NCI-H446 (cell line): ENCODE results near the gene SPINK1.
A peak's percentile ranks its signal among the peaks of the same experiment; 100 is the strongest.
"Not testable (repeated sequence)": the region's sequence is repeated elsewhere in the genome, so short reads cannot be mapped to it uniquely, and the experiment has no call there.

Experiments used
- DNase-seq, 2 experiments: peaks; one replicate each; lab custom pipeline; 2025; lab: John Stamatoyannopoulos, UW

The SPINK1 gene, protein sequence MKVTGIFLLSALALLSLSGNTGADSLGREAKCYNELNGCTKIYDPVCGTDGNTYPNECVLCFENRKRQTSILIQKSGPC

DNA sequence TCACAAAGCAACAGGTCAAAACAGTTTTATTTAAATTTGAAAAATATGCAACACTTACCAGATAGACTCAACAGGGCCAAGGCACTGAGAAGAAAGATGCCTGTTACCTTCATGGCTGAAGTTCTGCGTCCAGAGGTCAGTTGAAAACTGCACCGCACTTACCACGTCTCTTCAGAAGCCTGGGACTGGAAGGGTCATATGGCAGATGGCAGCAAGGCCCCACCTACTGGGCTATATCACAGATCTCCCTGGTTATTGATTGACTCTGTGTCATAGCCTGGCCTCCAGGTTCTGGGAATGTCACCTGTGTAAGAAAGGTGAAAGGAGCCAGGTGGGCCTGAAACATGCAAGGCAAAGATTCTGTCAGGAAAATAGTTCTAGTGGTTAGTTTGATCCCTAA lies at the start of gene SPINK1:
Gene SPINK1, minus strand, starts transcription at position 207 of the 400 bp plus-strand sequence. Its CDS starts 94 bp downstream, at position 113.
- DNase-seq: no peak

DNA sequence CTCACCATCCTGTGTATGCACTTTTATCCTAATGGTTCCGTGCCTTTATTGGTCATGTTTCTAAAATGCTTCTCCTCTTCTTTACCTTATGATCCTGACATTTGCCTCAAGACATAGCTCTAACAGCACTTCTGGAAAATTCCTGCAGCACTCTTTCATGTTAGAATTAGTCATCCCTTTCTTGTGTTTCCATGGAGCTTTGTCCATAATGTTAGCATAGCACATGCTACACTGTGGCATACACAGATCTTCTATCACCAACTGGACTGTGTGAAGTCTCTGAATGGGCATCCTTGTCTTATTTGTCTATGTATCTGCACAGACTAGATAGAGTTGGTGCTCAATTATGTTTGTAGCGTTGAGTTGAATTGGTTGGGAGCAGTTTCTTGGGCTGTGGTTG lies 49.0 kb upstream of the SPINK1 start:
- no peak for DNase-seq

DNA sequence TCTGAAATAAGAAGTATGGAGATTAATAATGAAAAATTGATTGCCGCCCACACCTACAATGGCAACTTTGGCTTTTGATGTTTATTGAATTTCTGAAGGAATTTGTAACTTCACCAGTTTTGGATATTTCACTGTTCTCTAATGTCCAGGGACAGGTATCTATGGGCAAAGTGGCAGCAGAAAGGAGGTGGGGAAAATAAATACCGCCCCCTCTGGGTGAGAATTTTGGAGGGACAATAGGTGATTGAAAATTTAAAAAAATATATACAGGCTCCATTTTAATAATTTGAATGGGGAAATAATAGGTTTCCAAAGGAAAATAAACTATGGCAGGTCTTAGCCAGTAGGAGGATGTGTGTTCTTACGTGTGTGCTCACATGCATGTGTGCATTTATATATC lies 48.3 kb upstream of the SPINK1 start:
- DNase-seq: no peak

DNA sequence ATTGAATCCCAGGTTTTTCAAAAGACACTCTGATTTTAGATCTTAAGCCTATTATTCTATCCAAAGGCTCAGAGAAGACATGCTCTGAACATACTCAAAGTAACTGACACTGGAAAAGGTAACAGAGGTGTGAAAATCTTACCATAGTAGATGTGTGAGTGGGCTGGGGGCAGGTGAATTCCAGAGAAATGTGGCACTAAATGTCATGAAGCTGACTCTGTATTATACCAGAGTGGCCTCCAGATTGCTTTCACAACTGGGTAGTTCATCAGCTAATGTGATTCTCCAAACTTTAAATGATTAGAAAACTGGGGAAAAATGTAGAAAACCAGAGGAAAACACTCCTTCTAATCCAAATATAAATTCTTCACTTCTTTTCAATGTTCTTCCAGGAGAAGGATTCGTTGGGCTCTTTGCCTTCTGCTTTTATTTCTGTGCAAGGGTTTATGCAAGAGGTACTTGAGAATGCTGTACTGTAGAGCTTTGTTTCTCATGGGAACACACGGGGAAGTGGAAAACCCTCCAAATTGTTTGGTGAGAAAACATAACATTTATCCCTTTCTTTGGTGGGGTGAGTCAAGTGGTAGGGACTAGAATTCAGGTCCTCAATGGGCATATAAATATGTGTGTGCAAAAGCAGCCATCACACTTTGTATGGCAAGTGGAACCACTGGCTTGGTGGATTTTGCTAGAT lies 46.7 kb upstream of the SPINK1 start, which contains the start of gene SCGB3A2:
Gene SCGB3A2, plus strand, starts transcription at position 646 of the 694 bp plus-strand sequence. CDS start 93 bp downstream, outside the sequence.
- no peak for DNase-seq

DNA sequence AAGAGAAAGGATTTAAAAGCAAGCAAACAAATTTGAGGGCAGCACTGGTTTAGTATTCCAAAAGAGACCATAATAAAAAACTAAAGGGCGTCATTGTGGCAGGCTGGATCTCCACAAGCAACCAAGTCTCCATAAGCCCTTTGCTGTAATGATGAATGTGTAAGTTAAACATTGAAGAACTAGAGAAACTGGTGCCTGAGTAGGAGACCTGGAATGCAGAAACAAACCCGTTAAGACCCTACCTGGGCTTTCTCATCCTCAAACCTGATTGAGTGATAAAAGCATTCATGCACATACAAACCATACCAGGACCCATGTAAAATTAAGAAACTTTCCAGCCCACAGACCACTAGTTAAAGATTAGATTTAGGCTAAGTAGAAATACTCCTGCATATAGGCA lies 45.2 kb upstream of the SPINK1 start:
- no peak for DNase-seq

DNA sequence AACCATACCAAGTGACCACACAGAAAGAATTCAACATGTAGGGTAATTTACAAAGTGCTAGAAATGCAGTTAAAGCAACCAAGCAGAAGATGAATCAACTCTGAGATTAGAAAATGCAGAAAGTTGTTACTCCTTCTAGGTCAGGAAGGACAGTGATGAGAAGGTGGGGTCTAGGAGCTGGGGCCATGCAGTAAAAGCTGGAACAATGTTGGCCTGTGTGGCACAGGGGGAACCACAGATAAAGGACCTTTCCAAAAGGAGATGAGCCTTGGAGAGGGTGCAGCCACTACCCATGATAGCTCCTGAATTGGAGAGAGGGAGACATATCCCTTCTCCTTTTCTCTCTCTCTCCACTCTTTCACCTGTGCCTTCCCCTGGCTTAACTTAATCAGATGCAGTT lies 44.7 kb upstream of the SPINK1 start:
- no peak for DNase-seq

DNA sequence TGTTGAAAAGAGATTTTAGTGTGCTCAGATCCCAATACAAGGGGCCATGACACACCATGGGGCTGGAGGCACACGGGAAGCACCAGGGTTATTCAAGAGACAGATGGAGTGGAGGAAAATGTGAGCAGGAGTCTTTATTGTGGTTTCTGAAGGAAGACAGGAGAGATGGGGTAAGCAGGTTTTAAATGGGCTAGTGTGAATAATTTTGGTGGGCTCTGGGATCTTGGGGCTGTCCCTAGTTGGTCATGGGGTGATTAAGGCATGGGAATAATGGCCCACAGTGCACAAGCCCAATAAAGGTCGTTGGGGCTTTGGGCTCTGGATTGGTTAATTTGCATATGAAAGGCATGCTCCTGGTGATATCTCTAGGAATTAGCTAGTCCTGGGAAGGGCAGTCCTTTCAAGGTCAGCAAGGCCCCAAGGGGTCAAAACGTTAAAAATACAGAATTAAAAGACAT lies 43.5 kb upstream of the SPINK1 start:
- no peak for DNase-seq

DNA sequence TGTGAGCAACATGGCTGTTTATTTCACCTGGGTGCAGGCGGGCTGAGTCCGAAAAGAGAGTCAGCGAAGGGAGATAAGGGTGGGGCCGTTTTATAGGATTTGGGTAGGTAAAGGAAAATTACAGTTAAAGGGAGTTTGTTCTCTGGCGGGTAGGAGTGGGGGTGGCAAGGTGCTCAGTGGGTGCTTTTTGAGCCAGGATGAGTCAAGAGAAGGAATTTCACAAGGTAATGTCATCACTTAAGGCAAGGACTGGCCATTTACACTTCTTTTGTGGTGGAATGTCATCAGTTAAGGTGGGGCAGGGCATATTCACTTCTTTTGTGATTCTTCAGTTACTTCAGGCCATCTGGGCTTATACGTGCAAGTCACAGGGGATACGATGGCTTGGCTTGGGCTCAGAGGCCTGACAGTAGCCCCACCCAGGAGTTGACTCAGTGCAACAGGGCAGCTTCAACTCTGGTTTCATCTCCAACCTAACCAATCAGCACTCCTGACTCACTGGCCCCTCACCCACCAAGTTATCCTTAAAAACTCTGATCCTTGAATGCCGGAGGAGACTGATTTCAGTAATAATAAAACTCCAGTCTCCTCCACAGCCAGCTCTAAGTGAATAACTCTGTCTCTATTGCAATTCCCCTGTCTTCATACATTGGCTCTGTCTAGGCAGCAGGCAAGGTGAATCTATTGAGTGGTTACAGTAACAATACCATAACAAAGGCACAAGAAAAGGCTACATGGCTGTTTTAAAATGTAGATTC lies 42.8 kb upstream of the SPINK1 start:
- not testable (repeated sequence) for DNase-seq

DNA sequence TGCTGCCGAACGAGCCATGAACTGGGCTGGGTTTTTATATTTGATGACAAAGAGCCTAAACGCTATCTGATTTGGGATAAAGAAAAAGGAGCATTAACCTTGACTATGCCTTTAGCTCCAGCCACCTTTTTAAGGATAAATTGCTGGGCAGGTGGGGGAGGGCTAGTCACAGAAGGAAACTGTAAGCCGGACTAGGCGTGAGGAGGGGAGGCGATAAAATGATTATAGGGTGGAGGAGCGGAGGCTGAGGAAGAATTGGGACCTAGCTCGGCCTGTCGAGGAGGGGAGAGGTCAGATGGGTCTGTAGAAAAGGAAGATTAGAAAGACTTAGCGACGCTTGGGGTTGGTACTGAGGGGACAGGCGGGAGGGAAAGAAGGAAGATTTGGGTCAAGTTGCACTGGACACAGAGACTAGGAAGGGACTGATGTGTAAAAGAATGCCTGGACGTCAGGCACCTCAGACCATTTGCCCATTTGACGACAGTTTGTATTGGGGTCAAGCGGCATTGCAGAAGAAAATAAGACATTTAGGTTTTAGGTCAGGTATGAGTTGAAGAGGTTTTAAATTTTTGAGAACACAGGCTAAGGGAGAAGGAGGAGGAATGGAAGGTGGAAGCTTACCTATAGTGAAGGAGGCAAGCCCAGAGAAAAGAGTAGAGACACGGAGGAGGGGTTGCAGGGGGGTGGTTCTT lies 41.4 kb upstream of the SPINK1 start:
- DNase-seq: not testable (repeated sequence)

DNA sequence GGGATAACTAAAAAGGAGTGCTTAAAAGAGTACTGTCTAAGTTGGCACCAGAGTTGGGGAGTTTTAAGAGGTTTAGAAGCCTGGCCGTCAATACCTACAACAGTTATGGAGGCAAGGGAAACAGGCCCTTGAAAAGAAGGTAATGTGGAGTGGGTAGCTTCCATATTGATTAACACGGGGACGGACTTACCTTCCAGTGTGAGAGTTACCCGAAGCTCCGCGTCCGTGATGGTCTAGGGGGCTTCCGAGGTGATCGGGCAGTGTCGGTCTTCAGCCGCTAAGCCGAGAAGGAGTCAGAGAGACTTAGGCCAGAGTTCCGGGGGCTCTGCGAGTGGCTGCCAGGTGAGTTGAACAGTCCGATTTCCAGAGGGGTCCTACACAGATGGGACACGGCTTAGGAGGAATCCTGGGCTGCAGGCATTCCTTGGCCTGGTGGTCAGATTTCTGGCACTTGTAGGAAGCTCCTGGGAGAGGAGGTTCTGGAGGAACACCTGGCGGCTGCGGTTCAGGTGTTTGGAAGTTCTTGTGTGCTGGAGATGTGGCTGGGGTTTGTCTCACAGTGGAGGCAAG lies 40.6 kb upstream of the SPINK1 start:
- not testable (repeated sequence) for DNase-seq

DNA sequence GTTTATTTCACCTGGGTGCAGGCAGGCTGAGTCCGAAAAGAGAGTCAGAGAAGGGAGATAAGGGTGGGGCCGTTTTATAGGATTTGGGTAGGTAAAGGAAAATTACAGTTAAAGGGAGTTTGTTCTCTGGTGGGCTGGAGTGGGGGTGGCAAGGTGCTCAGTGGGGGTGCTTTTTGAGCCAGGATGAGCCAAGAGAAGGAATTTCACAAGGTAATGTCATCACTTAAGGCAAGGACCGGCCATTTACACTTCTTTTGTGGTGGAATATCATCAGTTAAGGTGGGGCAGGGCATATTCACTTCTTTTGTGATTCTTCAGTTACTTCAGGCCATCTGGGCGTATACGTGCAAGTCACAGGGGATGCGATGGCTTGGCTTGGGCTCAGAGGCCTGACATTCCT lies 38.4 kb upstream of the SPINK1 start:
- DNase-seq: not testable (repeated sequence)

DNA sequence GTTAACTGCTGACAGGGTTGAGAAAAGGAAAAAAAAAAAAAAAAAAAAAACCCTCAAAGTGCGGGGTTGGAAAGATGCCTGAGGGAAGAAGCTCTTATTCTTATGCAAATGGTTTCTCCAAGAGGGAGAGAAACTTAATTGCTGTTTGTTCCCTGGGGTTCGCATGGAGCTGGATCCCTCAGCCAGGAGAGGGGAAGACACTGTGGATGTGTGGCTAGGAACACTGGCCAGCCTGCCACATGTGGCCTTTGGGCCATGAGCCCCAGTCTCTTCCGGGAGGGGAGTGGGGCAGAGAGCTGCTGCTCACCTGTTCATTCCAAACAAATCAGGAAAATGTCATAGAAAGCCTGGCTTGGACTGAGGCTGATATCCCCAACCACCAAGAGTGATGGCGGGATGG lies 37.6 kb upstream of the SPINK1 start:
- no peak for DNase-seq

DNA sequence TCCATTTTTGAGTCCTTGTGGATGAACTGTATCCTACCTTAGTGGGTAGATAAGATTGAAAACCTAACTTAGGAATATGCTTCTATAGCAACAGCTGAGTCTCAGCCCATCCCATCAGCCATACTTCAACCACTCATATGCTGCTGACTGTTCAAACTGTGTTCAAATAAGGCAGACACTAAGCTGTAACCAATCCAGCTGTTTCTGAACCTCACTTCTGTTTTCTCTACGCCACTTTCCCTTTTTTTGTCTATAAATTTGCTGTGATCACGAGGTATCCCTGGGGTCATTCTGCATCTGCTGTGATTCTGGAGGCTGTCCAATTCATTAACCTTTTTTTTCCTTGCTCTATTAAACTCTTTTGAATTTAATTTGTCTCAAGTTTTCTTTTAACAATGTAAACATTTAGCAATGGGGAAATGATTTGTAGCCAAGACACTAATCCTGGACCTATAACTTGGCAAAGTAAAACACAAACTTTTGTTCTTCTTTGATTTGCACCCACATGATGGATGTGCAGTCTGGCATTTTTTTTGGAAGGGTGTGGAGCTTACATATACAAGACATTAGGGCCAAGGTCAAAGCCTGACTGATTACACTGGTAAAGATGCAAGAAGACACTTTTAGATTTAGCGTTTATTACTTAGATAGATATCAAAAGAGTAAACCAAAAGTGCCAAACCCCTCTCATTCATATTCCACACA lies 32.1 kb upstream of the SPINK1 start:
- no peak for DNase-seq

DNA sequence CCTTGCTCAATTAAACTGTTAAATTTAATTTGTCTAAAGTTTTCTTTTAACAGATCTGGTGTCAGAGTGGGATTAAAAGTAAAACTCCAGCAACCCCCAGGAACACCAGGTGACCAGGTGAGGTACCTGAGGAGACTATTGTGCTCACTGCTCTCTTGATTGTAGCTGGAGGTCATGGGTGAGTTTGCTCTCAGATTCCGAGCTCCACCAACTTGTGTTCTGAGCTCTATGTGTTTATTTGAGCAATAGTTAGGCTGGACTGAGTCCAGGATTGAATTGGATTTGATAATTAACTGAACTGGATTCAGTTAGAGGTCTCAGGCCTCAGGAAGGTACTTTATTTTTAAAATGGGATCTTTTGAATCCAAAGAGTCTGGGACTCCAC lies 29.2 kb upstream of the SPINK1 start:
- no peak for DNase-seq

DNA sequence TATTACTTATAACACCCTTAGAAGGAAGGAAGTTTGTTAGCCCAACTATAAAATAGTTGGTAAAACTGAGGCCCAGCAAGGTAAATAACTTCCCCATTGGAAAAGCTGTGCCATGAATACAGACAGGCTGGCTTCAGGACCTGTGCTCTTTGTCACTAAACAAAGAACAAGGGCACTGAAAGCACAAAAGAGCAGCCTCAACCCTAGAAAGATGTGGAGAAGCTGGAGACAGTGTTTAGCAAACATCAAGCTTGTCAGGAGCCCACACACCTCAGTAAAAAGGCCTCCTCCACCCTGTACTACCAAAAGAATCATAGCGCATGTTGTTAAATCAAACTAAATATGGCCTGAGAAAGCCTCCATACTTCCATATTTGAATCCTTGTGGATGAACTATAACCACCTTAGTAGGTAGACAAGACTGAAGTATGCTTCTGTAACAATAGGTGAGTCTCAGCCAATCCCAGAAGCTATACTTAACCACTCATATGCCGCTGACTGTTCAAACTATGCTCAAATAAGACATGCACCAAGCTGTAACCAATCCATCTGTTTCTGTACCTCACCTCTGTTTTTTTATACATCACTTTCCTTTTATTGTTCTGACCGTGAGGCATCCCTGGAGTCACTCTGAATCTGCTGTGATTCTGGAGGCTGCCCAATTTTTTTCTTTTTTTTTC lies 28.6 kb upstream of the SPINK1 start:
- no peak for DNase-seq

DNA sequence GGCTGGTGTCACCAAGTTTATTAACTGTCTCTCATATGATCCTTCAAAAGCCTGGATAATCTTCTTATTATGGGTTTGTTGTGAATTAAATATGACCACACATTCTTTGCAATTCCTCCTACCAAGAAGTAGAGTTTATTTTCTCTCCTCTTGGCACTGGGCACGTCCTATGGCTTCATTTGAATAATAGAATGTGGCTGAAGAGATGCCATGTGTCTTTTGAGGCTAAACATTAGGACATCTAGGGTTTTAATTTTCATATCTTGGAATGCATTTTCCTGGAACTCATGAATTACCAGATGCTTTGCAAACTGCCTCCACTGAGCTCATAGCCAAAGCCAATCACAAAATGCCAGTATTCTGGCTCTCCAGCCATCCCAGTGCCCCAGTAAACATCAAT lies 27.1 kb upstream of the SPINK1 start:
- no peak for DNase-seq

DNA sequence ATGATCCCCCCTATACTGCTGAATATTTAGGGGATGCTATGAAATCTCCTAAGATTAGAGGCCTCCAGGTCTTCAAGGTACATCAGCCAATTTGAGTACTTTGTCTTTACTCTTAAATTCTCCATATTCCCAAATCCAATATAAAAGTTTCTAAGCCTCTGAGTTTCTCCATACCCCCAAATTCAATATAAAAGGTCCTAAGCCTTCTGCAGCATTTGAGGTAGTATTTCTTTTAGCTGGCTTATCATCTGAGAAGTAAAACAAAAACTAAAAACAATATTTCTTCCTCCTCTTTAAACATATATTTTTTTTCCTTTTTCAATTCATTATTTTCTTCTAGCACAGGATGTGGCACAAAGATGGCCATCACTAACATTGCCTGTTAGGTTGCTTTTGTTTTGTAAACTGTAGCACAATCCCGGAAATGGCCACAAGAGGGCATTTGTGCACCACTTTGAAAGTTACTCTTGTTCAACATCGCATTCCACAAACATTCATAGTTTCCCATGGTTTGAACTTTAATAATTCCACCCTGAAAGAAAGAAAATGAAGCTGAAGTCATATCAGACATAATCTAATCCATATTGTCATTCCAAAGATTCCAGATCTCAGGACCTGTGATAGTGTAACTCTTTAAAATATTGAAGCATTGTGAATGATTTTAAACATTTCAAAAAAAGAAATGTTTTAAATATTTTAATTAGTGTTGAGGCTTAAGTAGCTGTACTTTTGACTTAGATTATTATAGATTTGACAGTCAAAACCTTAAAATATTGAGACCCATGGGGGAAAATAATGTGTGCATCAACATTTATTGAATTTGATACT lies 26.0 kb upstream of the SPINK1 start:
- peak; percentile 9 to 55 for DNase-seq

DNA sequence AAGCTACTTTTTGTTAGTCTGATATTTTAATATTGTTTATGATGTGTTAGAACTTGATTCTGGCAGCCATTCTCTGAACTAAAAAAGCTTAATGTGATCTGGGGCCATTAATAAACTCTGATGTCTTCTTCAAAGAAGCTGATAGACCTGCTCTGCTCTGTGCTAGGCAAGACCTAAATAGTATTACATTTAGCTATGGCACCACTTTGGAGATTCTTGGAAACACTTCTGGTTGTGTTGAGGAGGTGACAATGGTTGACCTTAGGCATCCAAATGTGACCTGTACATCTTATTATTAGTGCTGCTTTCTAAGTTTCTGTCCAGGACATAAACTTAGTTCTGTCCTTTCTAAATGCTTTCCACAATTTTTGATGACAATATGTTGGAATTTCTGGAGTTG lies 25.3 kb upstream of the SPINK1 start:
- no peak for DNase-seq

DNA sequence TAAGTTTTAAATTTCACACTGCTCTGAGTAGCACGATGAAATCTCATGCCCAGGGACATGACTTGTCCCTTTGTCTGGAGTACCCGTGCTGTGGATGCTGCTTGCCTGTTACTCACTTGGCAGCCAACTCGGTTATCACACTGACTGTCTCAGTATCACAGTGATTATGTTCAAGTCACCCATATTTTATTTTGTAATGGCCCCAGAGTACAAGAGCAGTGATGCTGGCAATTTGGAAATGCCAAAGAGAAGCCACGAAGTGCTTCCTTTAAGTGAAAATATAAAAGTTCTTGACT lies 24.3 kb upstream of the SPINK1 start:
- DNase-seq: no peak
